OCI-LY3 (cell line): ENCODE results near the gene SLC7A7.

Experiments used
- EZH2phosphoT487 ChIP-seq: fragments of 200-600 bp; shearing (Covaris generic); IDR thresholded peaks from 2 replicates; pipeline ENCODE4 v1.6.1; 2018; ENCODE audit warnings: antibody characterized with exemption, mixed run types, low read depth
- TF ChIP-seq, protein P1 (sequence below): fragments of 200-600, 300-600 bp; sonication (generic); IDR thresholded peaks from 2 replicates; pipeline ENCODE4 v1.5.1; 2014; ENCODE audit warnings: antibody characterized with exemption, low read length, low read depth

DNA sequence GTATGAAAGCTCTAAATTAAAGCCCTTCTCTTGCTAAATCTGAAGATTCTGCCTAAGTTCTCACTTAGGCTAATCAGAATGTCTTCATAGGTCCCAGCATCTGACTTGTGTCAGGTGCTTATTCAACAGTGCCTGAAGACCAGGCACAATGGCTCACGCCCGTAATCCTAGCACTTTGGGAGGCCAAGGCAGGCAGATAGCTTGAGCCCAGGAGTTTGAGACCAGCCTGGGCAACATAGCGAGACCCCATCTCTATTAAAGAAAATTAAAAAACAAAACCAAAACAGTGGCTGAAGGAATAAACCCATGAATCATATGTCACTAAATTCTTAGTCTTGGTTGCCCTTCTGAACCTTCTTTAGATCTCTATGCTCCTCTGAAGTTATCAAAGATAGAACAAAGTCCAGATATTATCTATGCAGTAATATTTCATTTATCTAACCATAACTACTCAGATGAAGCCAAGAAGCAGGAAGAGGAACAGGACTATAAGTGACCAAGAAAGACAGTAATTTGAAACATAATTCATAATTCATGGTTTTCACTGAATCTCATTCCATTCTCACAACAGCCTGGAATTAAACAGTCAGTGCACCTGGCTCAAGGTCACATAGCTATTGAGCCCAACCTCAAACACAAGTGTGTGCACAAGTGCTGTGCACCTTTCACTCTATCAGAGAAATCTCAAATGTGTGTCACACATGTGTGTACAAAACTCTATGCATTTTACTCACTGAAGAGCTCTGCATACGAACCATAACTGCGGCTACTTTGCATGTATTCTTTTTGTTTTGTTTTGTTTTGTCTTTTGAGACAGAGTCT, 6.6 kb downstream of the SLC7A7 start:
- TF ChIP-seq, protein P1, sequence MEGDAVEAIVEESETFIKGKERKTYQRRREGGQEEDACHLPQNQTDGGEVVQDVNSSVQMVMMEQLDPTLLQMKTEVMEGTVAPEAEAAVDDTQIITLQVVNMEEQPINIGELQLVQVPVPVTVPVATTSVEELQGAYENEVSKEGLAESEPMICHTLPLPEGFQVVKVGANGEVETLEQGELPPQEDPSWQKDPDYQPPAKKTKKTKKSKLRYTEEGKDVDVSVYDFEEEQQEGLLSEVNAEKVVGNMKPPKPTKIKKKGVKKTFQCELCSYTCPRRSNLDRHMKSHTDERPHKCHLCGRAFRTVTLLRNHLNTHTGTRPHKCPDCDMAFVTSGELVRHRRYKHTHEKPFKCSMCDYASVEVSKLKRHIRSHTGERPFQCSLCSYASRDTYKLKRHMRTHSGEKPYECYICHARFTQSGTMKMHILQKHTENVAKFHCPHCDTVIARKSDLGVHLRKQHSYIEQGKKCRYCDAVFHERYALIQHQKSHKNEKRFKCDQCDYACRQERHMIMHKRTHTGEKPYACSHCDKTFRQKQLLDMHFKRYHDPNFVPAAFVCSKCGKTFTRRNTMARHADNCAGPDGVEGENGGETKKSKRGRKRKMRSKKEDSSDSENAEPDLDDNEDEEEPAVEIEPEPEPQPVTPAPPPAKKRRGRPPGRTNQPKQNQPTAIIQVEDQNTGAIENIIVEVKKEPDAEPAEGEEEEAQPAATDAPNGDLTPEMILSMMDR, result no peak
- TF ChIP-seq EZH2phosphoT487, result no peak
